ENCODE data around the gene HNRNPC. TPM values are rescaled to one million over a fixed set of nuclear protein-coding genes. Genes with fewer than 3 reads are reported as not detected.

Gene HNRNPC
- total RNA-seq, 4 donors from 2014 or later = 298 to 466 (median 406) TPM

GRCh38 chr14:21210023-21210422, 59.2 kb downstream of the HNRNPC start:
- no peak for TF ChIP-seq CTCF (IDR thresholded peaks at IDR 0.05; ENCODE audit: low read depth)

- no peak for TF ChIP-seq CTCF (IDR thresholded peaks at IDR 0.05; ENCODE audit: low read depth)
These were observed 60.1 kb downstream of the HNRNPC start for GRCh38 chr14:21209185-21209584.

GRCh38 chr14:21208554-21208953, 60.7 kb downstream of the HNRNPC start:
- TF ChIP-seq CTCF (IDR thresholded peaks at IDR 0.05; ENCODE audit: low read depth) = no peak

- TF ChIP-seq CTCF (IDR thresholded peaks at IDR 0.05; ENCODE audit: low read depth) = no peak
These were observed 62.2 kb downstream of the HNRNPC start for GRCh38 chr14:21206753-21207684.

GRCh38 chr14:21205678-21206581, 63.3 kb downstream of the HNRNPC start:
- no peak for TF ChIP-seq CTCF (IDR thresholded peaks at IDR 0.05; ENCODE audit: low read depth)

GRCh38 chr14:21205026-21205677, 64.1 kb downstream of the HNRNPC start:
- no peak for TF ChIP-seq CTCF (IDR thresholded peaks at IDR 0.05; ENCODE audit: low read depth)

Data from subcutaneous adipose tissue (tissue), 4 donors.